ENCODE measurements around the gene SCPEP1. TPM values are rescaled to one million over a fixed set of nuclear protein-coding genes. Genes with fewer than 3 reads are reported as not detected.
"Not testable (repeated sequence)": the region's sequence is repeated elsewhere in the genome, so short reads cannot be mapped to it uniquely, and the experiment has no call there.

Gene SCPEP1
- polyA plus RNA-seq, 1 of the 3 experiments (the other 2 are of a cell fraction), result 99.6 TPM

GRCh38 chr17:56936697-56937322 lies 41.1 kb upstream of the SCPEP1 start:
- peaks cover 4% of the 10 kb centered on the region for H3F3A ChIP-seq (replicated peaks; ENCODE audit: insufficient read depth)
- no peak overlapping the region for H3K4me3 ChIP-seq (ENCODE audit: low read depth in 2 of 2, low read length in 1 of 2)
- H3K9me3 ChIP-seq, result 0 out of 2 replicates have a peak, but pooled peaks cover 5% of the 10 kb centered on the region
- POLR2A ChIA-PET, result no interaction called here
- H3K9ac ChIP-seq, result no peak overlapping the region
- no peaks in the 10 kb centered on the region for H3K9me2 ChIP-seq
- WGBS (ENCODE audit: low lambda C conversion rate), result 94% methylated on average over 6 of the region's 6 CpGs
- no peaks in the 10 kb centered on the region for H3K27me3 ChIP-seq (ENCODE audit: insufficient read depth)
- H3K4me2 ChIP-seq, result no peak overlapping the region
- H3K27ac ChIP-seq (ENCODE audit: low read depth in 2 of 2, low read length in 1 of 2), result no peak overlapping the region
- DNase-seq, result no peak
- no peaks in the 10 kb centered on the region for H4K20me1 ChIP-seq (ENCODE audit: insufficient read depth)
- TF ChIP-seq POLR2AphosphoS5 (IDR thresholded peaks at IDR 0.05; ENCODE audit: low read depth, low read length) (no peak), USF1 (IDR thresholded peaks at IDR 0.05; ENCODE audit: borderline replicate concordance, low read depth) (no peak), SMC3 (IDR thresholded peaks at IDR 0.05; ENCODE audit: low read depth, low read length) (no peak), JUND (IDR thresholded peaks at IDR 0.05) (no peak), RXRA (IDR thresholded peaks at IDR 0.05; ENCODE audit: borderline replicate concordance, low read depth) (no peak), NFIC (IDR thresholded peaks at IDR 0.05; ENCODE audit: borderline replicate concordance) (no peak), USF2 (IDR thresholded peaks at IDR 0.05; ENCODE audit: borderline replicate concordance, low read depth, low read length) (no peak), CHD2 (IDR thresholded peaks at IDR 0.05; ENCODE audit: low read length, partially characterized antibody) (no peak), TAF1 (IDR thresholded peaks at IDR 0.05; ENCODE audit: borderline replicate concordance, low read depth, low read length) (no peak), GATA2 (CRISPR knock-in tag; IDR thresholded peaks at IDR 0.05) (no peak), ELF1 (IDR thresholded peaks at IDR 0.05) (no peak)
- no peak overlapping the region for H2AFZ ChIP-seq (ENCODE audit: low read depth)
- CTCF ChIA-PET, result interaction anchor here (0.5 to 2.6 kb wide), 6 partner anchors 12 to 157 kb away, joined by 3 to 29 read pairs (median 4); partner anchors contain the start of gene TRIM25
- H3K4me1 ChIP-seq (ENCODE audit: control insufficient read depth in 1 of 2, insufficient read depth in 2 of 2, low read depth in 1 of 2, low read length in 1 of 2), result peaks cover 0 to 10% of the 10 kb centered on the region in 2 experiments; a peak in 1 of 4 replicates
- no peaks in the 10 kb centered on the region for H3K79me2 ChIP-seq (ENCODE audit: insufficient read depth)
- peaks cover 39 to 64% of the 10 kb centered on the region in 2 experiments for H3K36me3 ChIP-seq (replicated peaks in 1 of 2; ENCODE audit: control insufficient read depth in 1 of 2, insufficient read depth in 2 of 2, low read length in 1 of 2)

DNA sequence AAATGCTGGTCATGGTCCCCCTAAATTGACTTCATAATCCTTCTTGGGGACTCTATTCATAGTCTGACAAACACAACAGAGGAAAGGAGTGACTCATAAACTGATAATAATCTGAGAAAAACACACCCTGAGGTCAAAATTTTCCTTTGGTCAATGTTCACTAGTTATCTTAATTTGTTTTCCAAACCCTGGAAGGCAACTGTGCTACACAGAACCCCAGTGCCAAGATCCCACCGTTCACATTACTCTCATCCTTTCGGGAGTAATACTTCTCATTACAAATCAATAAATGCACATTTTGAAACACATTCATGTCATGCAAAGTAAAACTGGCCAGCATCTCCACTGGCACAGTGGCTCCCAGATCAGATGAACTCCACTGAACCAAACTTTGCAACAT lies 40.2 kb upstream of the SCPEP1 start:
- CTCF ChIA-PET, result interaction anchor here (1.4 to 10.6 kb wide), 3 partner anchors 21 to 119 kb away, joined by 3 to 251 read pairs (median 29); no protein-coding TSS in a partner anchor
- Histone ChIP-seq H3K27ac (ENCODE audit: low read depth in 2 of 2, low read length in 1 of 2) (peak overlapping the region in 1 of 2 experiments; percentile 22; a peak in 2 of 4 replicates), H3K9me2 (no peaks in the 10 kb centered on the region), H3K4me3 (ENCODE audit: low read depth in 2 of 2, low read length in 1 of 2) (no peak overlapping the region), H3K4me2 (peak overlapping the region; percentile 2; the same call in 1 of the 2 replicates), H3K9me3 (no peaks in the 10 kb centered on the region), H3K27me3 (ENCODE audit: insufficient read depth) (no peaks in the 10 kb centered on the region), H3F3A (replicated peaks; ENCODE audit: insufficient read depth) (peaks cover 4% of the 10 kb centered on the region), H3K36me3 (replicated peaks in 1 of 2; ENCODE audit: control insufficient read depth in 1 of 2, insufficient read depth in 2 of 2, low read length in 1 of 2) (peaks cover 44 to 64% of the 10 kb centered on the region in 2 experiments), H2AFZ (ENCODE audit: low read depth) (no peak overlapping the region), H3K9ac (no peak overlapping the region), H3K79me2 (ENCODE audit: insufficient read depth) (no peaks in the 10 kb centered on the region), H4K20me1 (ENCODE audit: insufficient read depth) (no peaks in the 10 kb centered on the region), H3K4me1 (ENCODE audit: control insufficient read depth in 1 of 2, insufficient read depth in 2 of 2, low read depth in 1 of 2, low read length in 1 of 2) (peaks cover 0 to 10% of the 10 kb centered on the region in 2 experiments; a peak in 1 of 4 replicates)
- 72% methylated on average over 2 of the region's 2 CpGs for WGBS (ENCODE audit: low lambda C conversion rate)
- TF ChIP-seq FOSL2 (IDR thresholded peaks at IDR 0.05; ENCODE audit: borderline replicate concordance, low read depth), result peak; percentile 46; the same call in 1 of the 2 replicates
- TF ChIP-seq JUND (IDR thresholded peaks at IDR 0.05), result 0 out of 2 replicates have a peak, but pooled peaks have one; percentile 28
- no peak for TF ChIP-seq SMC3 (IDR thresholded peaks at IDR 0.05; ENCODE audit: low read depth, low read length)
- POLR2A ChIA-PET, result no interaction called here
- no peak for DNase-seq

DNA sequence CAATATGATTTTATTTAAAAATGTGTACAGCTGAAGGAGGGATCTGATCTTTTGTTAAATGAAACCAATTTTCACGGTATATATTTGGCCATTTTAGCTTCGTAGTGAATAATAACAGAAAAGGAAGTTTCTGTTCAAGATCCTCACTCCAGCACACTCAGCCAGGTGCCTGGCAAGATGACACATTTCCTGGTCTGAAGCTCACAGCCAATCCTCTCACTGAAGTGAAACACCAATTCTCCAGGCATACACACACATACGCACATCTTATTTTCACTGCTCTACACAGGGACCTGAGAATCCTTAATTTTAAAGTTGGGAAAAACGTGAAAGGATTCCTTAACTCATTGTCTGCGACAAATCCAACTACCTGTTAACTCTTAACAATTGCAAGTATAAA lies 39.7 kb upstream of the SCPEP1 start:
- H3K79me2 ChIP-seq (ENCODE audit: insufficient read depth); DNase-seq; H4K20me1 ChIP-seq (ENCODE audit: insufficient read depth); H3K4me3 ChIP-seq (ENCODE audit: low read depth in 2 of 2, low read length in 1 of 2); H3K9me2 ChIP-seq; H3K27me3 ChIP-seq (ENCODE audit: insufficient read depth); H3K9me3 ChIP-seq; H2AFZ ChIP-seq (ENCODE audit: low read depth); H3F3A ChIP-seq (replicated peaks; ENCODE audit: insufficient read depth); H3K9ac ChIP-seq; POLR2A ChIA-PET: not testable (repeated sequence)
- WGBS (ENCODE audit: low lambda C conversion rate), result 91% methylated on average over 5 of the region's 5 CpGs
- peaks cover 0 to 10% of the 10 kb centered on the region in 2 experiments; a peak in 1 of 4 replicates for H3K4me1 ChIP-seq (ENCODE audit: control insufficient read depth in 1 of 2, insufficient read depth in 2 of 2, low read depth in 1 of 2, low read length in 1 of 2)
- peaks cover 47 to 62% of the 10 kb centered on the region in 2 experiments for H3K36me3 ChIP-seq (replicated peaks in 1 of 2; ENCODE audit: control insufficient read depth in 1 of 2, insufficient read depth in 2 of 2, low read length in 1 of 2)
- peak overlapping the region; percentile 2; the same call in 1 of the 2 replicates for H3K4me2 ChIP-seq
- CTCF ChIA-PET, result interaction anchor here (10.6 kb wide), 1 partner anchor 118 kb away, joined by 251 read pairs; no protein-coding TSS in a partner anchor
- H3K27ac ChIP-seq (ENCODE audit: low read depth in 2 of 2, low read length in 1 of 2), result peak overlapping the region in 1 of 2 experiments; percentile 22; a peak in 1 of 4 replicates
